ENCODE results near the gene IFNGR2.

Gene IFNGR2

DNA sequence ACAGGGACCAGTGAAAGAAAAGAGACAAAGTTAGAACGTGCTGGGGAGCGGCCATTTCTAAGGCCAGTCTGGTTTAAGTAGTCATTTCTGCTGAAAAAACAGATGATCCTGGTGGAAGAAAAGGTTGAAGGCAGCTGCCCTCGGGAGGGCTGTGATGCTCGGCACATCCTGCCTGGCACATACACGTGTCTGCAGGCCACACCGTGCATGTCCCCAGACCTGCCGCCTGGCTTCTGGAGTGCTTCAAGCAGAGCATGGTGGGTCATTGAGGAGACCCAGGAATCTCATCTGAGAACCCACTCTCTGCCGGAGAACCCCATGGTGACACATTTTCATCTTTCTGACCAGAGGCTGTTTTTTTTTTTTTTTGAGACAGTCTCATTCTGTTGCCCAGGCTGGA is 46.0 kb upstream of the IFNGR2 start:
- H3K4me3 ChIP-seq (ENCODE audit: low read length, poor library complexity, severe bottlenecking) = no peak overlapping the region
- no peak overlapping the region for H2AFZ ChIP-seq (ENCODE audit: low read length)
- TF ChIP-seq, protein P1, sequence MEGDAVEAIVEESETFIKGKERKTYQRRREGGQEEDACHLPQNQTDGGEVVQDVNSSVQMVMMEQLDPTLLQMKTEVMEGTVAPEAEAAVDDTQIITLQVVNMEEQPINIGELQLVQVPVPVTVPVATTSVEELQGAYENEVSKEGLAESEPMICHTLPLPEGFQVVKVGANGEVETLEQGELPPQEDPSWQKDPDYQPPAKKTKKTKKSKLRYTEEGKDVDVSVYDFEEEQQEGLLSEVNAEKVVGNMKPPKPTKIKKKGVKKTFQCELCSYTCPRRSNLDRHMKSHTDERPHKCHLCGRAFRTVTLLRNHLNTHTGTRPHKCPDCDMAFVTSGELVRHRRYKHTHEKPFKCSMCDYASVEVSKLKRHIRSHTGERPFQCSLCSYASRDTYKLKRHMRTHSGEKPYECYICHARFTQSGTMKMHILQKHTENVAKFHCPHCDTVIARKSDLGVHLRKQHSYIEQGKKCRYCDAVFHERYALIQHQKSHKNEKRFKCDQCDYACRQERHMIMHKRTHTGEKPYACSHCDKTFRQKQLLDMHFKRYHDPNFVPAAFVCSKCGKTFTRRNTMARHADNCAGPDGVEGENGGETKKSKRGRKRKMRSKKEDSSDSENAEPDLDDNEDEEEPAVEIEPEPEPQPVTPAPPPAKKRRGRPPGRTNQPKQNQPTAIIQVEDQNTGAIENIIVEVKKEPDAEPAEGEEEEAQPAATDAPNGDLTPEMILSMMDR (conservative IDR thresholded peaks at IDR 0.05; ENCODE audit: low read length) = no peak
- no peak for TF ChIP-seq EZH2phosphoT487 (IDR thresholded peaks at IDR 0.05; ENCODE audit: borderline replicate concordance)
- peaks cover 11% of the 10 kb centered on the region for H3K4me1 ChIP-seq (ENCODE audit: insufficient read depth, low read length, poor library complexity, severe bottlenecking)
- H3K79me2 ChIP-seq (ENCODE audit: insufficient read depth, low read length) = no peaks in the 10 kb centered on the region
- no peak overlapping the region for H3K9ac ChIP-seq (ENCODE audit: low read depth, low read length, poor library complexity, severe bottlenecking)
- H3K9me2 ChIP-seq (replicated peaks; ENCODE audit: low read depth, low read length) = no peaks in the 10 kb centered on the region
- no peaks in the 10 kb centered on the region for H4K20me1 ChIP-seq (ENCODE audit: insufficient read depth, low read length, poor library complexity, severe bottlenecking)
- no peaks in the 10 kb centered on the region for H3K27me3 ChIP-seq (ENCODE audit: insufficient read depth, low read length, poor library complexity, severe bottlenecking)
- no peak overlapping the region for H3K4me2 ChIP-seq (ENCODE audit: low read depth, low read length, poor library complexity, severe bottlenecking)
- no peaks in the 10 kb centered on the region for H3K9me3 ChIP-seq (ENCODE audit: insufficient read depth, low read depth, low read length)
- H3K36me3 ChIP-seq (ENCODE audit: insufficient read depth, low read length) = peaks cover 30% of the 10 kb centered on the region; the same call in 1 of the 2 replicates
- no peaks in the 10 kb centered on the region; the same call in 1 of the 2 replicates for H3F3A ChIP-seq (ENCODE audit: low read depth)

DNA sequence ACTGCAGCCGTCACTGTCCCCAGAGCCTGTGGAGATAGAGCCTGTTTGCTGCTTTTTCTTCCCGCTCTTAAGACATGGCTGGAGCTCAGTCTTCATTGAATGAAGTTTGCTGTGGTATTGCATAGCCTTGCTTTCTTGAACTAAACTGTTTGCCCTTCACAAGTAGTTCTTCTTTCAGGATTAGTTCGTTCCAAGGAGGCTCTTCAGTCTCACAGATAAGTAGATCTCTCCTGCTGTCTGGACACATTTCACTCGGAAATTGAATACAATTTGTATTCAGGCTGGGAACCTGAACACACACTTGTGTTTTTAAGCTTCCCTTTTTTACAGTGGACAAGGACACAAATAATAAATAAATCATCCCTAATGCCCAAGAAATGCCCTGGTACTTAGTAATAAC is 43.8 kb upstream of the IFNGR2 start:
- no peak overlapping the region for H3K4me2 ChIP-seq (ENCODE audit: low read depth, low read length, poor library complexity, severe bottlenecking)
- peaks cover 27% of the 10 kb centered on the region; the same call in 1 of the 2 replicates for H3K36me3 ChIP-seq (ENCODE audit: insufficient read depth, low read length)

DNA sequence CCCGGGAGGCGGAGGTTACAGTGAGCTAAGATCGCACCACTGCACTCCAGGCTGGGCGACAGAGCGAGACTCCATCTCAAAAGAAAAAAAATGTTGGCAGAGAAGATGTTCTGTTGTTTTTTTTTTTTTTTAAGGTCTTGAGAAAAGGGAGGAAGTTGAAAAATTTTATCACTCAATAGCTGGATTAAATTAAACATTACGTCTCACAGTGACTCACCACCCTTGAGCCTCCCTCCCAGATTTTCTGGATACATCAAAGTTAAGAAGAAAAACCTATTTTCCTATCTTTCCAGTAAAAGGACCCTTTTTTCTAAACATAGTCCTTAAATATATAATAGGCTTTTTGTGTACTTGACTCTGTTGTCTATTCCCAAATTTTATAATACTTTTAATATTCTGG is 42.9 kb upstream of the IFNGR2 start:
- Histone ChIP-seq H3K79me2 (ENCODE audit: insufficient read depth, low read length) (no peaks in the 10 kb centered on the region), H3F3A (ENCODE audit: low read depth) (no peaks in the 10 kb centered on the region; the same call in 1 of the 2 replicates), H4K20me1 (ENCODE audit: insufficient read depth, low read length, poor library complexity, severe bottlenecking) (no peaks in the 10 kb centered on the region), H3K4me2 (ENCODE audit: low read depth, low read length, poor library complexity, severe bottlenecking) (no peak overlapping the region), H3K4me1 (ENCODE audit: insufficient read depth, low read length, poor library complexity, severe bottlenecking) (peaks cover 13% of the 10 kb centered on the region), H3K4me3 (ENCODE audit: low read length, poor library complexity, severe bottlenecking) (no peak overlapping the region), H3K9ac (ENCODE audit: low read depth, low read length, poor library complexity, severe bottlenecking) (no peak overlapping the region), H3K27me3 (ENCODE audit: insufficient read depth, low read length, poor library complexity, severe bottlenecking) (no peaks in the 10 kb centered on the region), H3K9me3 (ENCODE audit: insufficient read depth, low read depth, low read length) (no peaks in the 10 kb centered on the region), H3K36me3 (ENCODE audit: insufficient read depth, low read length) (peaks cover 20% of the 10 kb centered on the region; the same call in 1 of the 2 replicates), H3K9me2 (replicated peaks; ENCODE audit: low read depth, low read length) (no peaks in the 10 kb centered on the region), H2AFZ (ENCODE audit: low read length) (no peak overlapping the region)
- no peak for TF ChIP-seq EZH2phosphoT487 (IDR thresholded peaks at IDR 0.05; ENCODE audit: borderline replicate concordance)
- TF ChIP-seq, protein P1 (conservative IDR thresholded peaks at IDR 0.05; ENCODE audit: low read length) = no peak

More for the DNA sequence above, 43.8 kb upstream of the IFNGR2 start:
- H2AFZ ChIP-seq (ENCODE audit: low read length) = no peak overlapping the region
- no peaks in the 10 kb centered on the region; the same call in 1 of the 2 replicates for H3F3A ChIP-seq (ENCODE audit: low read depth)
- no peaks in the 10 kb centered on the region for H3K9me3 ChIP-seq (ENCODE audit: insufficient read depth, low read depth, low read length)
- H3K4me1 ChIP-seq (ENCODE audit: insufficient read depth, low read length, poor library complexity, severe bottlenecking) = peaks cover 13% of the 10 kb centered on the region
- H3K79me2 ChIP-seq (ENCODE audit: insufficient read depth, low read length) = no peaks in the 10 kb centered on the region
- no peak for TF ChIP-seq EZH2phosphoT487 (IDR thresholded peaks at IDR 0.05; ENCODE audit: borderline replicate concordance)
- TF ChIP-seq, protein P1 (conservative IDR thresholded peaks at IDR 0.05; ENCODE audit: low read length) = no peak
- no peak overlapping the region for H3K4me3 ChIP-seq (ENCODE audit: low read length, poor library complexity, severe bottlenecking)
- no peaks in the 10 kb centered on the region for H3K9me2 ChIP-seq (replicated peaks; ENCODE audit: low read depth, low read length)
- no peaks in the 10 kb centered on the region for H4K20me1 ChIP-seq (ENCODE audit: insufficient read depth, low read length, poor library complexity, severe bottlenecking)
- no peak overlapping the region for H3K9ac ChIP-seq (ENCODE audit: low read depth, low read length, poor library complexity, severe bottlenecking)
- H3K27me3 ChIP-seq (ENCODE audit: insufficient read depth, low read length, poor library complexity, severe bottlenecking) = no peaks in the 10 kb centered on the region
